Glutamatergic neuron (in vitro differentiated cells): ENCODE measurements around the gene SOX18. TPM values are rescaled to one million over a fixed set of nuclear protein-coding genes. Genes with fewer than 3 reads are reported as not detected.

Experiments
- DNase-seq: peaks from one replicate; pipeline ENCODE4 v3.0.0; 2022
- H3K27ac Mint-ChIP-seq: one replicate; pipeline ENCODE4 v1.8.0; 2020; ENCODE audit warnings: mild to moderate bottlenecking, mixed read lengths, inconsistent platforms; ENCODE audit not compliant: unreplicated experiment
- H3K27me3 Mint-ChIP-seq: one replicate; pipeline ENCODE4 v1.8.0; 2020; ENCODE audit warnings: mild to moderate bottlenecking, moderate library complexity, mixed read lengths, inconsistent platforms; ENCODE audit not compliant: unreplicated experiment
- H3K36me3 Mint-ChIP-seq: one replicate; pipeline ENCODE4 v1.8.0; 2020; ENCODE audit warnings: mild to moderate bottlenecking, mixed read lengths, inconsistent platforms; ENCODE audit not compliant: unreplicated experiment
- H3K4me1 Mint-ChIP-seq: one replicate; pipeline ENCODE4 v1.8.0; 2020; ENCODE audit warnings: mild to moderate bottlenecking, low read depth, mixed read lengths, inconsistent platforms; ENCODE audit not compliant: unreplicated experiment
- H3K4me3 Mint-ChIP-seq: one replicate; pipeline ENCODE4 v1.8.0; 2020; ENCODE audit warnings: mild to moderate bottlenecking, mixed read lengths, inconsistent platforms; ENCODE audit not compliant: unreplicated experiment
- H3K9me3 Mint-ChIP-seq: one replicate; pipeline ENCODE4 v1.8.0; 2020; ENCODE audit warnings: mild to moderate bottlenecking, moderate library complexity, mixed read lengths, inconsistent platforms; ENCODE audit not compliant: unreplicated experiment
- total RNA-seq: library from RNA; stranded (reverse); fragmentation: NEBNext Ultra II Directional; extraction: Animal tissue kit (Norgen Biotek cat#: 25700); gene quantifications from one replicate; pipeline ENCODE4 v1.2.1, GENCODE V29; 2021; ENCODE audit not compliant: unreplicated experiment
- TF ChIP-seq, protein P1 (sequence below): fragments of 200-600 bp; sonication (generic); IDR thresholded peaks from one replicate; pipeline ENCODE4 v1.5.0; 2021; ENCODE audit not compliant: partially characterized antibody, unreplicated experiment

Gene SOX18
- total RNA-seq, 1 donor from 2014 or later, result 0.66 TPM

DNA sequence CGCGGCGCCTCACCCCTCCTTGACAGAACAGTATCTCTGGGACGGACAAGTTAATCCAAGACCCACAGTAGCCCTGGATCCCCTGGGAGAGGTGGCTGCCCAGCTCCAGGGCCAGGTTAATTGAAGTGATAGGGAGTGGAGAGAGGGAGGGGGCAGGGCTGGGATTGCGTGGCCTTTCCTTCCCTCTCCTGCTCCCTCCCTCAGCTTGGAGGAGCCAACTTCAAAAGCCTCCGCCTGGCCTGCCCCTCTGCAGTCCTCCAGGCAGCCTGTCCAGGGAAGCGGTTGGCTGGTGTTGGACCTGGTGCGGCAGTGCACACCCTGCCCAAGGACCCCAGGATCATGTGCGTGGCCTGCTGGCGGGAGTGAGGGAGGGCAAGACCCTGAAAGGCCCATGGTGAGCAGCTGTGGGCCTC is 13.5 kb downstream of the SOX18 start, which contains the start of gene C20orf204:
C20orf204 (plus strand) TSS at position 250 of the 413 bp plus-strand sequence; CDS start at position 392, 142 bp downstream.
- Mint-ChIP-seq H3K36me3 (no peaks in the 10 kb centered on the region), H3K9me3 (peaks cover 15% of the 10 kb centered on the region), H3K27ac (no peak within 1 kb of the TSS), H3K4me3 (no peak within 1 kb of the TSS), H3K4me1 (peaks cover 23% of the 10 kb centered on the region), H3K27me3 (peaks cover 8% of the 10 kb centered on the region)
- TF ChIP-seq, protein P1, sequence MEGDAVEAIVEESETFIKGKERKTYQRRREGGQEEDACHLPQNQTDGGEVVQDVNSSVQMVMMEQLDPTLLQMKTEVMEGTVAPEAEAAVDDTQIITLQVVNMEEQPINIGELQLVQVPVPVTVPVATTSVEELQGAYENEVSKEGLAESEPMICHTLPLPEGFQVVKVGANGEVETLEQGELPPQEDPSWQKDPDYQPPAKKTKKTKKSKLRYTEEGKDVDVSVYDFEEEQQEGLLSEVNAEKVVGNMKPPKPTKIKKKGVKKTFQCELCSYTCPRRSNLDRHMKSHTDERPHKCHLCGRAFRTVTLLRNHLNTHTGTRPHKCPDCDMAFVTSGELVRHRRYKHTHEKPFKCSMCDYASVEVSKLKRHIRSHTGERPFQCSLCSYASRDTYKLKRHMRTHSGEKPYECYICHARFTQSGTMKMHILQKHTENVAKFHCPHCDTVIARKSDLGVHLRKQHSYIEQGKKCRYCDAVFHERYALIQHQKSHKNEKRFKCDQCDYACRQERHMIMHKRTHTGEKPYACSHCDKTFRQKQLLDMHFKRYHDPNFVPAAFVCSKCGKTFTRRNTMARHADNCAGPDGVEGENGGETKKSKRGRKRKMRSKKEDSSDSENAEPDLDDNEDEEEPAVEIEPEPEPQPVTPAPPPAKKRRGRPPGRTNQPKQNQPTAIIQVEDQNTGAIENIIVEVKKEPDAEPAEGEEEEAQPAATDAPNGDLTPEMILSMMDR, result no peak
- no peak for DNase-seq

DNA sequence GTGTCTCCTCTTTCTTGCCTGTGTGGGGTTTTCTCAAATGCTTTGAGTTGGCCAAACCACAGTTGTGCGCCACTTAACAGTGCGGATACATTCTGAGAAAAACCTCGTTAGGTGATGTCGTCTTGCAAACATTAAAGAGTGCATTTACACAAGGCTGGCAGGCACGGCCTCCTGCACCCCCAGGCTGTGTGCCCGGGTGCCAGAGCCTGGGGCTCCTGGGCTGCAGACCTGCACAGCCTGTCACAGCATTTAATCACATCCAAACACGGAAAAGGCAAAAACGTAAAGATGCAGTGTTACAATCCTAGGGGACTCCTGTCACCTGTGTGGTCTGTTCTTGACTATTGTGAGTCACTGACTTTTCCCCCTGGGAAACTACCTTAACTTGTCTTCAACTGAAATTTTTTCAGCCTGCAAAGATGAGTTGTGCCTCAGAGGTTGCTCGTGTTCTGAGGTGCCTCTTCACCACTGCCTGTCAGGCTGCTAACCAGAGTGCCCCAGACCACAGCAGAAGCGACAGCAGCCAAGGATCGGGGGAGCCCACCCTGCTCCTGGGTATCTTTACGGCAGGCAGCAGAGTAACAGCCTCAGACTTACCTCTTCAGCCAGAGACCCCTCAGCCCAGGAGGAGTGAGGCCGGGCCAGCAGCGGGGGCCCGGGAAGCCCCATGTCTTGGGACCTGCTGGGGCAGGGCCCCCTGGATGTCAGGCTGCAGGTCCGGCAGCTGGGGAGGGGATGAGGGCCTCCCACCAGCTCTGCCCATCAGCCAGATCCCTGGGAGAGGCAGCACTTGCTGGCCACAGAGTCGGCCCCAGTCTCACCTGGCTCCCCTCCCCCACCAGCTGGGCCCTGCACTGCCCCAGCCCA is 14.1 kb downstream of the SOX18 start:
- peaks cover 15% of the 10 kb centered on the region for H3K9me3 Mint-ChIP-seq
- no peaks in the 10 kb centered on the region for H3K36me3 Mint-ChIP-seq
- TF ChIP-seq, protein P1, result no peak
- H3K4me1 Mint-ChIP-seq, result peaks cover 23% of the 10 kb centered on the region
- DNase-seq, result no peak
- H3K27ac Mint-ChIP-seq, result no peak overlapping the region
- peaks cover 8% of the 10 kb centered on the region for H3K27me3 Mint-ChIP-seq
- H3K4me3 Mint-ChIP-seq, result no peak overlapping the region

DNA sequence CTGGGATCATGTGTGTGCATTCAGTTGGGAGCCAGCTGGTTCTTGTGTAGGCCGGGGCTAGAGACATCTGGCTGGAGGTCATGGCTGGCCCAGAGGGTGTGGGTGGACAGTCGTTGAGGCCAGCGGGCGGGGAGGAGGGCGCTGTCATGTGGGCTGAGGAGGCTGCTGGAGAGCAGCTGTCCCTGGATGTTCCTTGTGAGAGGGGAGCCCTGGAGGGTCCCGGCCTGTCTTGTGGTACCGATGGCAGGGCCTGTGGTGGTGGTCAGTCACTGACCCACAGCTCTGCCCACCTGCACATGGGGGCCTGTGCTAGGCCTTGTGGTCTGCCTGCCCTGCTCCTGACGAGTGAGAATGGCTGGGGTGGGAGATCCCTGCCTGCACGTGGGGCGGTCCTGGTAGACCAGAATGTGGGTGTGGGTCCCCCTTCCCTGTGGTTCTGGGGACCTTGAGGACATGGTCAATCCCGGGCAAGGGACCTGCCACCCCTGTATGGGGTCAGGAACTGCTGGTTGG is 15.4 kb downstream of the SOX18 start:
- peak; percentile 28 for DNase-seq
- Mint-ChIP-seq H3K4me3 (peak overlapping the region; percentile 42), H3K9me3 (peaks cover 12% of the 10 kb centered on the region), H3K27ac (peak overlapping the region; percentile 78), H3K27me3 (peaks cover 8% of the 10 kb centered on the region), H3K4me1 (peaks cover 23% of the 10 kb centered on the region), H3K36me3 (no peaks in the 10 kb centered on the region)
- TF ChIP-seq, protein P1, result no peak

DNA sequence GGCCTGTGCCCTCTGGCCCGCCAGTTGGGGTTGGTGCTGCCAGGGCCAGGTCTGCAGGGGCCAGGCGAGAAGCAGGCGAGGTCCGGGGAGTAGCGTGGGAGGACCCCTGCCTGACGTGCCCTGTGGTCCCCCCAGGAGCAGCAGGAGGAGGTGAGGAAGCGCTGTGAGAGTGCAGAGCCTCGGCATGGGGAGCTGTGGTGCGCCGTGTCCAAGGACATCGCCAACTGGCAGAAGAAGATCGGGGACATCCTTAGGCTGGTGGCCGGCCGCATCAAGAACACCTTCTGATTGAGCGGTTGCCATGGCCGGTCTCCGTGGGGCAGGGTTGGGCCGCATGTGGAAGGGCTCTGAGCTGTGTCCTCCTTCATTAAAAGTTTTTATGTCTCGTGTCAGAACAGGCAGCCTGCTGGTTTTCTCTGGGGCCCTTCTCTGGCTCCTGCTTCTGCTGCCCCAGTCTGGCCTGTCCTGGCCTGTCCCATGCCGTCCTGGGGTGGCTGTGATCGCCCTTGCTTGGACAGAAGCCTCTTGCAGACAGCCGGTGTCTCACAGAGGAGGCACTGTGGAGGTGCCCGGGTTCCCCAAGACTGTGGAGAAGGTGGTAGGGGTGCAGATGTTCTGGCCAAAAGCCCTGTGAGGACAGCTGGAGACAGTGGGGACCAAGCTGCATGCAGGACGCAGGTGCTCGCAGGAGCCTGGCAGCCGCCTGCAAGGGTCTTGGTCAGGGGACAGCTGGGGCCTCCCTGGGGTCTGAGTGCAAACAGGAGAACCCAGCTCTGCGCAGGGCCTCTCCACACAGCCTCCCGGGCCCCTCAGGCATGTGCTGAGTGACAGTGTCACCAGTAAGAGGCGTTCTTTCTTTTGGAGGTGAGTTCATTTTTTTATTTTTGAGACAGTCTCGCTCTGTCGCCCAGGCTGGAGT is 16.5 kb downstream of the SOX18 start:
- peaks cover 23% of the 10 kb centered on the region for H3K4me1 Mint-ChIP-seq
- peak overlapping the region; percentile 78 for H3K27ac Mint-ChIP-seq
- H3K27me3 Mint-ChIP-seq, result peaks cover 8% of the 10 kb centered on the region
- peak overlapping the region; percentile 42 for H3K4me3 Mint-ChIP-seq
- peak; percentile 65 for DNase-seq
- H3K36me3 Mint-ChIP-seq, result no peaks in the 10 kb centered on the region
- peaks cover 12% of the 10 kb centered on the region for H3K9me3 Mint-ChIP-seq
- TF ChIP-seq, protein P1, result no peak
